Skin epidermis (tissue), 12 donors: ENCODE data around the gene NMUR2.

ENCODE experiments used
- H3K27ac ChIP-seq, 21 experiments: fragments of 200-600 bp; sonication (generic) in 11 of 21; one replicate each; pipeline ENCODE4 v1.5.0; 2020; ENCODE audit warnings: mild to moderate bottlenecking in 3 of 21, inconsistent platforms in 2 of 21, moderate library complexity in 2 of 21
- H3K4me3 ChIP-seq, 7 experiments: fragments of 200-600 bp; sonication (generic) in 2 of 7; one replicate each; pipeline ENCODE4 v1.5.0; 2020; ENCODE audit warnings: inconsistent platforms in 2 of 7, mild to moderate bottlenecking in 2 of 7, moderate library complexity in 1 of 7

The NMUR2 gene, protein sequence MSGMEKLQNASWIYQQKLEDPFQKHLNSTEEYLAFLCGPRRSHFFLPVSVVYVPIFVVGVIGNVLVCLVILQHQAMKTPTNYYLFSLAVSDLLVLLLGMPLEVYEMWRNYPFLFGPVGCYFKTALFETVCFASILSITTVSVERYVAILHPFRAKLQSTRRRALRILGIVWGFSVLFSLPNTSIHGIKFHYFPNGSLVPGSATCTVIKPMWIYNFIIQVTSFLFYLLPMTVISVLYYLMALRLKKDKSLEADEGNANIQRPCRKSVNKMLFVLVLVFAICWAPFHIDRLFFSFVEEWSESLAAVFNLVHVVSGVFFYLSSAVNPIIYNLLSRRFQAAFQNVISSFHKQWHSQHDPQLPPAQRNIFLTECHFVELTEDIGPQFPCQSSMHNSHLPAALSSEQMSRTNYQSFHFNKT

DNA sequence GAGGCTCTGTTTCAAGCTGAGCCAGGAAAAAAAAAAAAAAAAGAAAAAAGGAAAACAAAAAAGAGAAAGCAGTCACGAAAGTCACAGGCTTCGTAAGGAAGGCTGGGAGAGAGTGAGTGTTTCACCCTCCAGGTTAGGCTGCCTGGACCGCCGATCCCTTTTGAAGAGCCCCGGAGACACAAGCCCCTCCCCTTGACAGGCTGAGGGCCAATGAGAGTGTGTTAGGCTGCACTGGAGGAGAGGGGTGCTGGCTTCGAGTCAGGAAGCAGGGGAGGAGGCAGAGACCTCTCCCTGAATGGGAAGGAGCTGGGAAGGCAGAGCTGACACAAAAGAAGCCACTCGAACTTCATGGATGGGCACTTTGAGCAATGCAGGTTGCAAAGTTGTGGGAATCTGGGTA lies at the start of gene NMUR2:
Gene NMUR2 (minus strand): TSS at position 135 of the 400 bp plus-strand sequence. CDS start 166 bp downstream, outside the sequence.
- H3K27ac ChIP-seq, result no peak within 1 kb of the TSS
- H3K4me3 ChIP-seq, result no peak within 1 kb of the TSS

GRCh38 chr5:152443935-152444334 lies 38.9 kb upstream of the NMUR2 start:
- Histone ChIP-seq H3K4me3 (no peak overlapping the region), H3K27ac (no peak overlapping the region)

- Histone ChIP-seq H3K4me3 (no peak overlapping the region), H3K27ac (no peak overlapping the region)
These were observed 34.7 kb upstream of the NMUR2 start for GRCh38 chr5:152439791-152440190.

DNA sequence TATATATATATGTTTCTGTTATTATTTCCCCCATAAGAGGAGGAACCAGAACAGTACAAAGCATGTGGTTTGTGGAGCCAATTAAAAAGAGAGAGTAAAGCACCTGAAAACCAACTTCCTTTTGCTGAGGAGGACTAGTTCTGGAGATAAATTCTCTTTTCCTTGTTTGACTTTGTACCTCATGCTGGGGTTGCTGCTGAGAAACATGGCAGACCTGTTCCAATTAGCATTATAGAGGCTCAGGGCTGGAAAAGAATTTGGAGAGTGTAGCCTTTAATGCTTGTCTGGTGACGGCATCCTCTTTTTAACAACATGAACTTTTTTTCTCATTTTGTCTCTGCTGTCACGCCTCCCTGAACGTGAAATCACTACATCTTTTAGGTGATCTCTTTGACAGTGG lies 32.8 kb upstream of the NMUR2 start:
- Histone ChIP-seq H3K27ac (no peak overlapping the region), H3K4me3 (no peak overlapping the region)

DNA sequence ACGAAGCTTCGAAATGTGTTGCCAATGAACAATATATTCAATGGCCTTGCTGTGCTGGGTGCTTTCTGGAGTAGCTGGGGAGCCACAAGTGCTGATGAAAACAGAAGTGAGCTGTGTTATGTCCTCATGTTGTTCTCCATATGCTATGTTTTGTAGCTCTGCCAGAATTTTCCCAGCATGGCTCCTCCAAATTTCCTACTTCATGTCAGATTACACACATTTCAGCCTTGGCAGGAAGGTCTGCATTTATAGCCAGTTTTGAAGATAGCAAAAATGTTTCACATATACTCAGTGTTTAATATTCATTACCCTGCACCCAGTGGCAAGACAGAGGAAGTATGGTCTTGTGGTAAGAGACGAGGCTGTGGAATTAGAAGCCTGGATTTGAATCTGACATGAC lies 22.6 kb upstream of the NMUR2 start:
- no peak overlapping the region for H3K27ac ChIP-seq
- no peak overlapping the region for H3K4me3 ChIP-seq

DNA sequence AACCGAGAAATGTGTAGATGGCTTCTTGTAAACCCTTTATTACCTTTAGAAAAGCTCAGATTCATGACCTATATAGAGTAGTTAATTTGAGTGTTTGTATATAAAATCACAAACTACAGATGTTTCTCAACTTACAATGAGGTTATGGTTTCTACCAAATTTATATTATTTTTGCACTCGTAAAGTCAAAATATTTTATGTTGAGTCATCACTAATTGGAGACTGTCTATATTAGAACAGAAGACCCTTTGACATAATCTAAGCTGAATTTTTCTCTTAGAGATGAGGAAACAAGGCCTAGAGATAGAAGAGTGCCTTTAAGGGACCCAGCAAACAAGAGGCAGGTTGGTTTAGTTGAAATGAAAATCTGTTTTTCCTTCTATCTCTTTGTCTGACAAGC lies 20.0 kb upstream of the NMUR2 start:
- Histone ChIP-seq H3K4me3 (no peak overlapping the region), H3K27ac (no peak overlapping the region)

DNA sequence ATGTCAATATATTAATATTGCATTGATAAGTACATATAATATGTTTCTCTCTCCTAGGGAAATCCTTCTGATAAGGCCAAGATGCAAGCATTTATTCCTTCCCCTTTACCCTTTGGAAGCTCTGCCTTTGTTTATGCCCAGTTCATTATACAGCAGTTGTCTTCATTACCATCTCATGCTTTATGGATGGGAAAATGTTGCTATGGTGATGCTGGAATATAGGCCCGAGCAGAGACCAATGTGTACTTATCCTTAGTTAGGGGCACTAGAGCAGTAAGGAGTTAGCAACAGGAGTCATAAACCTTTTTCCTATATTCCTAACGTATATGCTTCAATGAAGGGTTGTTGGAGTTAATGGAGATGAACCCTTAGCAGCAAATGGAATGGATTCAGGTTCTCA lies 19.4 kb upstream of the NMUR2 start:
- Histone ChIP-seq H3K27ac (no peak overlapping the region), H3K4me3 (no peak overlapping the region)

- Histone ChIP-seq H3K27ac (no peak overlapping the region), H3K4me3 (no peak overlapping the region)
These were observed 17.0 kb upstream of the NMUR2 start for GRCh38 chr5:152422081-152422480.

- H3K4me3 ChIP-seq, result no peak overlapping the region
- no peak overlapping the region for H3K27ac ChIP-seq
These were observed 7.0 kb upstream of the NMUR2 start for GRCh38 chr5:152412129-152412528.

GRCh38 chr5:152406082-152406481 lies 1.0 kb upstream of the NMUR2 start:
- Histone ChIP-seq H3K4me3 (no peak overlapping the region), H3K27ac (no peak overlapping the region)

GRCh38 chr5:152404494-152404893 lies 585 bp downstream of the NMUR2 start:
- H3K4me3 ChIP-seq, result no peak overlapping the region
- H3K27ac ChIP-seq, result no peak overlapping the region

GRCh38 chr5:152403046-152403445 lies 2.0 kb downstream of the NMUR2 start:
- no peak overlapping the region for H3K4me3 ChIP-seq
- no peak overlapping the region for H3K27ac ChIP-seq

DNA sequence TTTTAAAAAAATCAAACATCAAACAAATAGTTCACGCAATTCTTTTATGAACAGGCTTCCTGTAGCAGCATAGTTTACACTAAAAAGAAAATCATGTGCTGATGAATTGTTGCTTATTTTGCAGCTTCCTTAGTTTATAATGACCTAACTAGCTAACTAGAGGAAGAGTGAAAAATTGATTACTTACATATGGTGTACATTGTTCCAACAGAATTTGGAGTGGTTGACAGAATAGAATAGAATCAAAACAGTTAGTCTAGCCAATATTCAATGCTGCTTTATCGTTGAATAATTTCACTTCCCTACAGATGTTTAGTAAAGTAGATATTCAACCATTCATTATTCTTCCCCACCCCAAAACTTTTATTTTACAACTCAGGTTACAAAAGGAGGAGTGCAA lies 4.2 kb downstream of the NMUR2 start:
- Histone ChIP-seq H3K4me3 (no peak overlapping the region), H3K27ac (no peak overlapping the region)

DNA sequence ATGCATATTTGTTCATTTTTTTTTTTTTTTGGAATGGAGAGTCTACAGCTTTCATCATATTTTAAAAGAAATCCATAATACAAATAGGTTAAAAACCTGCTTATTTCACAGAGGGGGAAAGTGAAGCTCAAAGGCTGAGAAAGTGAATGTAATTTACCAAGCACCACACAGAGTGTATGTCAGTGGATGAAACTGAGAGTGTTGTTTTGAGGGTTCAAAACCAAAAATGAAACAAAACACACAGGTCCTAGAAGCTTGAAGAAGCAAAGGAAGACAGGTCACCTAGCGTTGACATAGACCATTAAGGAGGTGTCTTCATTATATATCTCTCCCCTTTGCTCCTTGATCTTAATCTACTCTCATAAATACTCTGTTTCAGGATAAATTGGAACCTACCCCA lies 7.5 kb downstream of the NMUR2 start:
- no peak overlapping the region for H3K4me3 ChIP-seq
- H3K27ac ChIP-seq, result no peak overlapping the region

- Histone ChIP-seq H3K4me3 (no peak overlapping the region), H3K27ac (no peak overlapping the region)
These were observed 11.6 kb downstream of the NMUR2 start for GRCh38 chr5:152393441-152393840.

- H3K4me3 ChIP-seq, result no peak overlapping the region
These were observed 15.8 kb downstream of the NMUR2 start for GRCh38 chr5:152389208-152389849.

GRCh38 chr5:152388610-152389009 lies 16.5 kb downstream of the NMUR2 start:
- Histone ChIP-seq H3K27ac (no peak overlapping the region), H3K4me3 (no peak overlapping the region)

More at GRCh38 chr5:152389208-152389849, 15.8 kb downstream of the NMUR2 start:
- no peak overlapping the region for H3K27ac ChIP-seq

DNA sequence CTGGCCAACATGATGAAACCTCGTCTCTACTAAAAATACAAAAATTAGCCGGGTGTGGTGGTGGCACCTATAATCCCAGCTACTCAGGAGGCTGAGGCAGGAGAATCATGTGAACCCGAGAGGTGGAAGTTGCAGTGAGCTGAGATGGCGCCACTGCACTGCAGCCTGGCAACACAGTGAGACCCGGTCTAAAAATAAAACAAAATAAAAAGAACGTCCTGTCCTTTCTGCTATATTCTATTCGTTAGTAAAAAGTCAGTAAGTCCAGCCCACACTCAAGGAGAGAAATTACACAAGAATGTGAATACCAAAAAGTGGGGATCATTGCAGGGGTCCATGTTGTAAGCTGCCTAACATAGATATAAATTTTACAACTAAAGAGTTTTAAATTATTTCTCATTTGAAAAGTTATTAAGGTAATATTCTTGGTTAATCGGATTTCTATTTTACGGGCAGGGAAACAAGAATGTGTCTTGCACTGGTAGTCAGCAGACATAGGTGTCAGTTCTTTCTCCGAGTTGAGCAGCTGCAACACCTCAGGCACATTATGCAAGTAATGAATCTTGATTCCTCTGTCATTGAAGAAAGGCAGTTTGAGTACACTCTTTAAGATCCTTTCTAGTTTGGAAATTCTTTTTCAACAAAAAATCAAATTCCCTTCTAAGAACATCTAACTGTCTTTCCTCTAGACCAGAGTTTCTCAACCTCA lies 24.5 kb downstream of the NMUR2 start:
- no peak overlapping the region for H3K4me3 ChIP-seq

GRCh38 chr5:152379331-152379730 lies 25.7 kb downstream of the NMUR2 start:
- Histone ChIP-seq H3K4me3 (no peak overlapping the region), H3K27ac (no peak overlapping the region)

More for the DNA sequence above, 24.5 kb downstream of the NMUR2 start:
- no peak overlapping the region for H3K27ac ChIP-seq

DNA sequence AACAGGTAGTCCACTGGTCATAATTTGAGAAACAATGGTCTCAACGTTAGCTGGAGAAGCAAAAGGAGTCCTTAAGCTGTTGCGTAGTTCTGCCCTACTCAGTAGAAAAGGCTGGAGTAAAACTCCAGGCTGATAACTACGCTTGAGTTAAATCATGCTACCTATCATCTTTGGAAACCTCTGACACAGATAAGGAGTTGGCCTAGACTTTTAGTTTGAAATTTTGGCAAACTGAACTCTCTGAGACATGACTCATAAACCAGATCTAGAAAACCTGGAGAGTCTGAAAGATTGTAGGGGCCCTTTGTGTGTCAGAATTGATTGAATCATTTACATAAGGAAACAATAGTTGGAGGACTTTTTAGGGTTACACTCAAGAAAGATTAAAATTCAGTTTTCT lies 26.3 kb downstream of the NMUR2 start:
- H3K27ac ChIP-seq, result no peak overlapping the region
- no peak overlapping the region for H3K4me3 ChIP-seq

DNA sequence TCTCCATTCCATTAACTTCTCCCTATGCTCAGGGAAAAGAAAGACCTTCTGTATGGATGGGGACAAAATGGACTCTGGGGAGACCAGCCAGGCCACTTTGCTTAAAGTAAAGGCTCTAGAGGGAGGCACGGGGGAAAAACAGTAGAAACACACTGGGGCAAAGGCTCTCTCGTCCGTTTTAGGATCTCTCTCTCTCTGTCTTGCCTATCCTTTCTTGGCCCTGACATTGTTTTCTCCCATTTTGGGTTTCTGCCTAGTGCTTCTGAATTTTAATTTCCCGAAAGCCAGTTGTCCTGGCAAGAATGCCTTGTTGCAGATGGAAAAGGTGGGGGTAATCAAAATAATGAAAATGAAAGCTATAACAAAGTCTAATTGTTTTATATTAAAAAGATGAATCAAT lies 28.2 kb downstream of the NMUR2 start:
- H3K27ac ChIP-seq, result no peak overlapping the region

More for the DNA sequence above, 28.2 kb downstream of the NMUR2 start:
- H3K4me3 ChIP-seq, result no peak overlapping the region
